HCT116 (cell line): ENCODE measurements around the gene PCDH9. TPM values are rescaled to one million over a fixed set of nuclear protein-coding genes. Genes with fewer than 3 reads are reported as not detected.

ENCODE experiments used
- ATAC-seq: fragments of 200-7000 bp; cut with Tn5 transposase; 2 replicates; pipeline ENCODE4 v1.9.1; 2020; ENCODE audit warnings: mild to moderate bottlenecking, moderate library complexity
- BruUV-seq: library from RNA; stranded (reverse); fragments of 400-500 nt; replicated peaks from 2 replicates; lab custom pipeline; 2021; lab: Mats Ljungman, UMichigan
- CTCF ChIA-PET: fragments of 300-600 bp; sonication (Branson Sonifier 250); formaldehyde crosslinking; loops from one replicate; lab custom pipeline; 2021; ENCODE audit warnings: antibody characterized with exemption; lab: Charles Lee
- POLR2A ChIA-PET: fragments of 300-600, 350-600 bp; sonication (Branson Sonifier 250); formaldehyde crosslinking; loops from one replicate; lab custom pipeline; 2021; ENCODE audit warnings: antibody characterized with exemption; lab: Charles Lee
- RAD21 ChIA-PET, 2 experiments: fragments of 300-600 bp; sonication (Branson Sonifier 250); formaldehyde crosslinking; loops; one replicate each; lab custom pipeline; 2023; ENCODE audit warnings: low total read pairs in 2 of 2; ENCODE audit not compliant: uncharacterized antibody in 2 of 2, unreplicated experiment in 2 of 2, low non-redundant PET in 1 of 2; lab: Charles Lee
- DNase-seq: peaks from one replicate; pipeline ENCODE4 v3.0.0-alpha.2; 2010; ENCODE audit warnings: low read depth, low spot score
- H2AFZ ChIP-seq: fragments of 200-600 bp; shearing (Covaris generic), sonication (generic); 2 replicates; pipeline ENCODE4 v1.6.1; 2017; ENCODE audit warnings: low read depth, mixed run types, mixed read lengths, antibody characterized with exemption, low read length; ENCODE audit not compliant: poor library complexity, severe bottlenecking
- H3K27ac ChIP-seq: 2 replicates; pipeline ENCODE4 v1.5.1; 2012; ENCODE audit warnings: low read depth, low read length
- H3K27me3 ChIP-seq: fragments of 200-600 bp; sonication (generic); 2 replicates; pipeline ENCODE4 v1.6.1; 2016; ENCODE audit warnings: mixed run types, low read length, mixed read lengths; ENCODE audit not compliant: insufficient read depth
- H3K36me3 ChIP-seq, 2 experiments: fragments of 200-500 bp in 1 of 2; fragments of 200-600 bp in 1 of 2; sonication (Bioruptor generic) in 1 of 2; sonication (generic) in 1 of 2; 2 replicates each; pipeline versions ENCODE4 v1.5.1 to v1.6.1; 2014 to 2016; ENCODE audit warnings: low read length in 2 of 2, inconsistent platforms in 1 of 2, mixed read lengths in 1 of 2, mixed run types in 1 of 2; ENCODE audit not compliant: insufficient read depth in 2 of 2, control insufficient read depth in 1 of 2
- H3K4me1 ChIP-seq, 2 experiments: fragments of 200-600 bp in 1 of 2; sonication (generic) in 1 of 2; 2 replicates each; pipeline versions ENCODE4 v1.5.1 to v1.6.1; 2012 to 2017; ENCODE audit warnings: low read length in 2 of 2, inconsistent platforms in 1 of 2, mild to moderate bottlenecking in 1 of 2, mixed read lengths in 1 of 2, mixed run types in 1 of 2, moderate library complexity in 1 of 2; ENCODE audit not compliant: insufficient read depth in 2 of 2, control insufficient read depth in 1 of 2
- H3K4me2 ChIP-seq: fragments of 200-600 bp; sonication (generic); 2 replicates; pipeline ENCODE4 v1.6.1; 2017; ENCODE audit warnings: mixed run types, low read length, mixed read lengths
- H3K4me3 ChIP-seq, 2 experiments: fragments of 200-600 bp in 1 of 2; sonication (generic) in 1 of 2; replicated peaks in 1 of 2; 2 replicates each; pipeline ENCODE4 v1.5.1; 2011 to 2016; ENCODE audit warnings: low read length in 2 of 2, control low read depth in 1 of 2, low read depth in 1 of 2, mild to moderate bottlenecking in 1 of 2, mixed read lengths in 1 of 2, mixed run types in 1 of 2
- H3K79me2 ChIP-seq: fragments of 200-600 bp; sonication (generic); 2 replicates; pipeline ENCODE4 v1.6.1; 2017; ENCODE audit warnings: mild to moderate bottlenecking, mixed run types, low read length, moderate library complexity, mixed read lengths; ENCODE audit not compliant: insufficient read depth
- H3K9ac ChIP-seq: fragments of 200-600 bp; sonication (generic); 2 replicates; pipeline ENCODE4 v1.6.1; 2016; ENCODE audit warnings: low read length, mixed read lengths
- H3K9me2 ChIP-seq: fragments of 200-600 bp; sonication (generic), shearing (Covaris generic); 2 replicates; pipeline ENCODE4 v1.6.1; 2017; ENCODE audit warnings: mixed run types, mild to moderate bottlenecking, moderate library complexity; ENCODE audit not compliant: insufficient read depth
- H3K9me3 ChIP-seq, 2 experiments: fragments of 200-500 bp in 1 of 2; fragments of 200-600 bp in 1 of 2; sonication (Bioruptor generic) in 1 of 2; sonication (generic) in 1 of 2; 2 replicates each; pipeline ENCODE4 v1.6.1; 2014 to 2017; ENCODE audit warnings: low read length in 2 of 2, mixed read lengths in 2 of 2, inconsistent platforms in 1 of 2, low read depth in 1 of 2, mild to moderate bottlenecking in 1 of 2, mixed run types in 1 of 2, moderate library complexity in 1 of 2; ENCODE audit not compliant: control insufficient read depth in 1 of 2, insufficient read depth in 1 of 2
- H4K20me1 ChIP-seq: fragments of 200-600 bp; sonication (generic), shearing (Covaris generic); 2 replicates; pipeline ENCODE4 v1.6.1; 2017; ENCODE audit warnings: mixed run types, mild to moderate bottlenecking, moderate library complexity; ENCODE audit not compliant: insufficient read depth
- ATF3 ChIP-seq: IDR thresholded peaks from 2 replicates; pipeline ENCODE4 v1.6.1; 2012
- CBX3 ChIP-seq: IDR thresholded peaks from 2 replicates; pipeline ENCODE4 v1.6.1; 2012; ENCODE audit warnings: low read depth
- CEBPB ChIP-seq: IDR thresholded peaks from 2 replicates; pipeline ENCODE4 v1.6.1; 2012; ENCODE audit warnings: low read depth
- CTCF ChIP-seq, 3 experiments: fragments of 200-600 bp in 1 of 3; sonication (generic) in 1 of 3; IDR thresholded peaks in 2 of 3; conservative IDR thresholded peaks in 1 of 3; 2 replicates each; pipeline ENCODE4 v1.5.1; 2012 to 2017; ENCODE audit warnings: low read depth in 2 of 3, low read length in 2 of 3, antibody characterized with exemption in 1 of 3, borderline replicate concordance in 1 of 3, control low read depth in 1 of 3, mild to moderate bottlenecking in 1 of 3, mixed read lengths in 1 of 3, mixed run types in 1 of 3, moderate library complexity in 1 of 3; ENCODE audit not compliant: insufficient read depth in 1 of 3
- EGR1 ChIP-seq: IDR thresholded peaks from 2 replicates; pipeline ENCODE4 v1.6.1; 2012; ENCODE audit warnings: low read depth
- ELF1 ChIP-seq: IDR thresholded peaks from 2 replicates; pipeline ENCODE4 v1.6.1; 2012; ENCODE audit warnings: low read depth, borderline replicate concordance
- EZH2 ChIP-seq: fragments of 200-600 bp; sonication (generic); IDR thresholded peaks from 2 replicates; pipeline ENCODE4 v1.6.1; 2017; ENCODE audit warnings: antibody characterized with exemption, mixed run types
- EZH2phosphoT487 ChIP-seq: fragments of 200-600 bp; IDR thresholded peaks from 2 replicates; pipeline ENCODE4 v1.6.1; 2018; ENCODE audit warnings: antibody characterized with exemption, borderline replicate concordance
- FOSL1 ChIP-seq: IDR thresholded peaks from 2 replicates; pipeline ENCODE4 v1.6.1; 2012; ENCODE audit warnings: low read depth
- MAX ChIP-seq: IDR thresholded peaks from 2 replicates; pipeline ENCODE4 v1.6.1; 2012
- POLR2A ChIP-seq: IDR thresholded peaks from 2 replicates; pipeline ENCODE4 v1.7.0; 2011; ENCODE audit warnings: borderline replicate concordance; ENCODE audit not compliant: insufficient read depth, insufficient read length; ENCODE audit errors: extremely low read depth
- POLR2AphosphoS5 ChIP-seq: IDR thresholded peaks from 2 replicates; pipeline ENCODE4 v1.6.1; 2011; ENCODE audit warnings: mild to moderate bottlenecking, low read depth, low read length, moderate library complexity
- RAD21 ChIP-seq: IDR thresholded peaks from 2 replicates; pipeline ENCODE4 v1.6.1; 2012; ENCODE audit warnings: low read depth, mild to moderate bottlenecking
- SRF ChIP-seq: IDR thresholded peaks from 2 replicates; pipeline ENCODE4 v1.6.1; 2012; ENCODE audit warnings: low read depth
- TCF7L2 ChIP-seq: IDR thresholded peaks from 2 replicates; pipeline ENCODE4 v1.7.0; 2011; ENCODE audit warnings: borderline replicate concordance, inconsistent platforms; ENCODE audit not compliant: insufficient read depth, insufficient read length; ENCODE audit errors: extremely low read depth
- YY1 ChIP-seq: IDR thresholded peaks from 2 replicates; pipeline ENCODE4 v1.6.1; 2011; ENCODE audit warnings: low read length, low read depth, moderate library complexity, mild to moderate bottlenecking; ENCODE audit not compliant: insufficient replicate concordance; ENCODE audit errors: extremely low read depth
- ZFX ChIP-seq: fragments of 450-650 bp; IDR thresholded peaks from 2 replicates; pipeline ENCODE4 v1.6.1; 2017
- ZNF274 ChIP-seq: fragments of 200-500 bp; sonication (Bioruptor generic); IDR thresholded peaks from 2 replicates; pipeline ENCODE4 v1.6.1; 2014; ENCODE audit warnings: mild to moderate bottlenecking, low read depth, low read length, inconsistent platforms
- intact Hi-C: fragments of 100-400 bp; cut with micrococcal nuclease; formaldehyde crosslinking; loops from 2 replicates; pipeline ENCODE4 v1.10.0; 2022
- total RNA-seq: library from RNA; stranded (reverse); gene quantifications from one replicate; pipeline ENCODE4 v1.2.1, GENCODE V29; 2021; ENCODE audit not compliant: unreplicated experiment

Gene PCDH9
- total RNA-seq, 1 experiment from 2014 or later = 0.02 TPM

- no peak overlapping the region for H3K27ac ChIP-seq
- H3K9me2 ChIP-seq = no peaks in the 10 kb centered on the region
- H3K36me3 ChIP-seq = no peaks in the 10 kb centered on the region
- ChIA-PET RAD21 (no interaction called here), POLR2A (no interaction called here), CTCF (no interaction called here)
- no peak overlapping the region for H2AFZ ChIP-seq
- no peak overlapping the region for H3K4me3 ChIP-seq
- no peak for ATAC-seq
- H4K20me1 ChIP-seq = no peaks in the 10 kb centered on the region
- intact Hi-C loops = no loop called here
- no peaks in the 10 kb centered on the region for H3K27me3 ChIP-seq
- no peak for DNase-seq
- H3K9ac ChIP-seq = no peak overlapping the region
- no peak overlapping the region for H3K4me2 ChIP-seq
- no peaks in the 10 kb centered on the region for H3K79me2 ChIP-seq
- H3K9me3 ChIP-seq = no peaks in the 10 kb centered on the region
- TF ChIP-seq EGR1 (no peak), TCF7L2 (no peak)
- BruUV-seq = no TSS peak
- no peaks in the 10 kb centered on the region for H3K4me1 ChIP-seq
These were observed 924.0 kb downstream of the PCDH9 start for GRCh38 chr13:66305961-66306617.

- RAD21 ChIA-PET = no interaction called here
- H4K20me1 ChIP-seq = no peaks in the 10 kb centered on the region
- ATAC-seq (no peak), DNase-seq (no peak)
- no peaks in the 10 kb centered on the region for H3K4me1 ChIP-seq
- H3K27me3 ChIP-seq = no peaks in the 10 kb centered on the region
- H3K4me3 ChIP-seq = no peak overlapping the region
- H3K79me2 ChIP-seq = no peaks in the 10 kb centered on the region
- H3K9me2 ChIP-seq = no peaks in the 10 kb centered on the region
- H3K4me2 ChIP-seq = no peak overlapping the region
- intact Hi-C loops = no loop called here
- no TSS peak for BruUV-seq
- CTCF ChIA-PET = no interaction called here
- TF ChIP-seq SRF = no peak
- no peak for TF ChIP-seq FOSL1
- no peak for TF ChIP-seq POLR2AphosphoS5
- no peak for TF ChIP-seq POLR2A
- TF ChIP-seq ZNF274 = no peak
- TF ChIP-seq RAD21 = no peak
- no peak for TF ChIP-seq CEBPB
- no peak for TF ChIP-seq CBX3
- TF ChIP-seq ATF3 = no peak
- TF ChIP-seq TCF7L2 = no peak
- no peak for TF ChIP-seq ZFX
- no peak for TF ChIP-seq EGR1
- TF ChIP-seq EZH2phosphoT487 = no peak
- no peak for TF ChIP-seq MAX
- TF ChIP-seq ELF1 = no peak
- TF ChIP-seq EZH2 = no peak
- TF ChIP-seq YY1 = no peak
- TF ChIP-seq CTCF (IDR thresholded peaks at IDR 0.05 in 2 of 3, conservative IDR thresholded peaks at IDR 0.05 in 1 of 3; ENCODE audit: borderline replicate concordance in 1 of 3, insufficient read depth in 1 of 3, low read depth in 2 of 3, low read length in 2 of 3) = no peak
- H3K36me3 ChIP-seq = no peaks in the 10 kb centered on the region
- H3K9ac ChIP-seq = no peak overlapping the region
- H3K27ac ChIP-seq = no peak overlapping the region
- peaks cover 0 to 6% of the 10 kb centered on the region in 2 experiments; a peak in 2 of 4 replicates for H3K9me3 ChIP-seq
- H2AFZ ChIP-seq = no peak overlapping the region
- POLR2A ChIA-PET = no interaction called here
These were observed 928.7 kb downstream of the PCDH9 start for GRCh38 chr13:66301482-66301881.
